ENCODE measurements around the gene ELN. TPM values are rescaled to one million over a fixed set of nuclear protein-coding genes. Genes with fewer than 3 reads are reported as not detected.

The ELN gene
- total RNA-seq, 4 donors from 2014 or later: 46.5 to 152 (median 108) TPM

- H3K27ac ChIP-seq: no peak overlapping the region
- no peaks in the 10 kb centered on the region for H3K9me3 ChIP-seq
- H3K4me3 ChIP-seq: no peak overlapping the region
- no peak for DNase-seq (ENCODE audit: low spot score in 2 of 2)
- 89 to 90% methylated on average over 7 of the region's 7 CpGs for WGBS, 2 donors
- no peak for TF ChIP-seq CTCF (IDR thresholded peaks at IDR 0.05)
- no peak for TF ChIP-seq EP300 (IDR thresholded peaks at IDR 0.05)
- no peak for TF ChIP-seq POLR2A (IDR thresholded peaks at IDR 0.05)
- H3K4me1 ChIP-seq: peaks cover 0 to 29% (median 4%) of the 10 kb centered on the region in 4 donors
- peaks cover 0 to 81% (median 0%) of the 10 kb centered on the region in 3 donors for H3K36me3 ChIP-seq
- no peaks in the 10 kb centered on the region for H3K27me3 ChIP-seq
These were observed 30.5 kb downstream of the ELN start for GRCh38 chr7:74058486-74058885.

- TF ChIP-seq CTCF (IDR thresholded peaks at IDR 0.05): no peak
- no peak for TF ChIP-seq POLR2A (IDR thresholded peaks at IDR 0.05)
- TF ChIP-seq EP300 (IDR thresholded peaks at IDR 0.05): no peak
- Histone ChIP-seq H3K4me1 (peaks cover 0 to 29% (median 4%) of the 10 kb centered on the region in 4 donors), H3K9me3 (no peaks in the 10 kb centered on the region), H3K4me3 (no peak overlapping the region), H3K27me3 (no peaks in the 10 kb centered on the region), H3K36me3 (peaks cover 0 to 80% (median 0%) of the 10 kb centered on the region in 3 donors), H3K27ac (peak overlapping the region in 1 of 4 donors; percentile 95)
- DNase-seq (ENCODE audit: low spot score in 2 of 2): no peak
- WGBS, 2 donors: 68 to 78% methylated on average over 2 of the region's 2 CpGs
These were observed 31.1 kb downstream of the ELN start for GRCh38 chr7:74059037-74059436.

GRCh38 chr7:74059681-74060588, 32.0 kb downstream of the ELN start:
- WGBS, 2 donors: 75 to 80% methylated on average over 17 to 18 of the region's 21 CpGs
- no peaks in the 10 kb centered on the region for H3K9me3 ChIP-seq
- H3K36me3 ChIP-seq: peaks cover 0 to 78% (median 0%) of the 10 kb centered on the region in 3 donors
- no peaks in the 10 kb centered on the region for H3K27me3 ChIP-seq
- H3K4me3 ChIP-seq: no peak overlapping the region
- TF ChIP-seq EP300 (IDR thresholded peaks at IDR 0.05) (no peak), CTCF (IDR thresholded peaks at IDR 0.05) (peak in 1 of 5 experiments; percentile 7), POLR2A (IDR thresholded peaks at IDR 0.05) (no peak)
- DNase-seq (ENCODE audit: low spot score in 2 of 2): no peak
- H3K4me1 ChIP-seq: peaks cover 0 to 29% (median 4%) of the 10 kb centered on the region in 4 donors
- H3K27ac ChIP-seq: peak overlapping the region in 2 of 4 donors; percentile 95 to 98

GRCh38 chr7:74061840-74062539, 34.0 kb downstream of the ELN start:
- Histone ChIP-seq H3K27me3 (no peaks in the 10 kb centered on the region), H3K36me3 (peaks cover 0 to 77% (median 0%) of the 10 kb centered on the region in 3 donors), H3K27ac (peak overlapping the region; percentile 80 to 98 (median 88)), H3K4me1 (peaks cover 0 to 29% (median 4%) of the 10 kb centered on the region in 4 donors), H3K4me3 (peak overlapping the region in 2 of 4 donors; percentile 32 to 43), H3K9me3 (no peaks in the 10 kb centered on the region)
- WGBS, 2 donors: 4 to 8% methylated on average over 12 to 13 of the region's 20 CpGs
- TF ChIP-seq EP300 (IDR thresholded peaks at IDR 0.05) (peak in 1 of 2 donors; percentile 89), CTCF (IDR thresholded peaks at IDR 0.05) (no peak), POLR2A (IDR thresholded peaks at IDR 0.05) (peak; percentile 45 to 61)
- peak; percentile 58 to 71 for DNase-seq (ENCODE audit: low spot score in 2 of 2)
